Fibroblast of skin of left quadriceps (primary cell): Measurements from ENCODE around the gene GPR39.

Experiments used
- DNase-seq, 2 experiments: peaks; one replicate each; pipeline ENCODE4 v3.0.0-alpha.2; 2013; ENCODE audit warnings: low read depth in 2 of 2

Gene GPR39

GRCh38 chr2:132640116-132640515 is 223.5 kb downstream of the GPR39 start:
- no peak for DNase-seq

- DNase-seq = no peak
These were observed 225.2 kb downstream of the GPR39 start for GRCh38 chr2:132641819-132642218.

GRCh38 chr2:132642415-132642814 is 225.8 kb downstream of the GPR39 start:
- no peak for DNase-seq

- no peak for DNase-seq
These were observed 228.6 kb downstream of the GPR39 start for GRCh38 chr2:132645176-132645575.

GRCh38 chr2:132645722-132646539 is 229.3 kb downstream of the GPR39 start:
- no peak for DNase-seq

- no peak for DNase-seq
These were observed 230.0 kb downstream of the GPR39 start for GRCh38 chr2:132646540-132647108.

GRCh38 chr2:132651115-132652045 is 234.8 kb downstream of the GPR39 start:
- no peak for DNase-seq

- no peak for DNase-seq
These were observed 235.9 kb downstream of the GPR39 start for GRCh38 chr2:132652474-132652873.

GRCh38 chr2:132654335-132654734 is 237.7 kb downstream of the GPR39 start:
- DNase-seq = no peak

- DNase-seq = no peak
These were observed 238.4 kb downstream of the GPR39 start for GRCh38 chr2:132654968-132655367.

- DNase-seq = no peak
These were observed 239.8 kb downstream of the GPR39 start for GRCh38 chr2:132656266-132656975.

GRCh38 chr2:132659331-132659730 is 242.7 kb downstream of the GPR39 start:
- no peak for DNase-seq

- no peak for DNase-seq
These were observed 246.1 kb downstream of the GPR39 start for GRCh38 chr2:132662732-132663131.

- no peak for DNase-seq
These were observed 247.5 kb downstream of the GPR39 start for GRCh38 chr2:132664096-132664495.

GRCh38 chr2:132665401-132666140 is 249.0 kb downstream of the GPR39 start:
- DNase-seq = no peak

- no peak for DNase-seq
These were observed 251.1 kb downstream of the GPR39 start for GRCh38 chr2:132667706-132668105.

GRCh38 chr2:132668189-132668823 is 251.7 kb downstream of the GPR39 start:
- no peak for DNase-seq

GRCh38 chr2:132668987-132669907 is 252.6 kb downstream of the GPR39 start:
- DNase-seq = no peak

GRCh38 chr2:132669908-132670495 is 253.4 kb downstream of the GPR39 start, which contains the start of gene LYPD1:
Gene LYPD1, minus strand, starts transcription at chr2:132670205. Its CDS starts 273 bp downstream, at chr2:132669932.
- DNase-seq = no peak
